ENCODE measurements around the gene CDON. TPM values are rescaled to one million over a fixed set of nuclear protein-coding genes. Genes with fewer than 3 reads are reported as not detected.

The CDON gene
- total RNA-seq, 1 donor from 2014 or later = 1.3 TPM

DNA sequence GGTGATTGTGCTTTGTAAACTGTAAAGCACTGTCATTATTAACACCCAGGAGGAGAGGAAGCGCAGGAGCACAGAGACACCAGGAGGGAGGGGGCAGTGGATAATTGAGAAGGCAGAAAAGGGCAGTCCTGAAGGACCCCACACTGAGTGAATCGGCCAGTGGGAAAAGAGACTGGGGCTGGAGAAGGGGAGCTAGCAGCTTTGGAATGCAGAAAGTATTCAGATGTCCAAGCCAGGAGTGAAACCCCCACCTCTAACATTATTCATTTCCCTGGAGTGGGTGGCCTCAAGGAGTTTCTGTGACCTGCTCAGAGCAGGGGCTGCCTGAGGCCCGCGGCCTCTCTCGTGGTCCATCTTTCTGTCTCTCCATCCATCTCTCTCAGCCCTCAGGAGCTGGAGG, 38.0 kb upstream of the CDON start:
- Mint-ChIP-seq H3K27me3 (ENCODE audit: insufficient read depth) (peaks cover 4% of the 10 kb centered on the region), H3K27ac (no peak overlapping the region), H3K9me3 (no peaks in the 10 kb centered on the region), H3K36me3 (ENCODE audit: low read depth) (no peaks in the 10 kb centered on the region), H3K4me3 (no peak overlapping the region), H3K4me1 (ENCODE audit: low read depth) (no peaks in the 10 kb centered on the region)
- DNase-seq (ENCODE audit: low spot score) = no peak
- intact Hi-C loops (cut with micrococcal nuclease) = no loop called here

DNA sequence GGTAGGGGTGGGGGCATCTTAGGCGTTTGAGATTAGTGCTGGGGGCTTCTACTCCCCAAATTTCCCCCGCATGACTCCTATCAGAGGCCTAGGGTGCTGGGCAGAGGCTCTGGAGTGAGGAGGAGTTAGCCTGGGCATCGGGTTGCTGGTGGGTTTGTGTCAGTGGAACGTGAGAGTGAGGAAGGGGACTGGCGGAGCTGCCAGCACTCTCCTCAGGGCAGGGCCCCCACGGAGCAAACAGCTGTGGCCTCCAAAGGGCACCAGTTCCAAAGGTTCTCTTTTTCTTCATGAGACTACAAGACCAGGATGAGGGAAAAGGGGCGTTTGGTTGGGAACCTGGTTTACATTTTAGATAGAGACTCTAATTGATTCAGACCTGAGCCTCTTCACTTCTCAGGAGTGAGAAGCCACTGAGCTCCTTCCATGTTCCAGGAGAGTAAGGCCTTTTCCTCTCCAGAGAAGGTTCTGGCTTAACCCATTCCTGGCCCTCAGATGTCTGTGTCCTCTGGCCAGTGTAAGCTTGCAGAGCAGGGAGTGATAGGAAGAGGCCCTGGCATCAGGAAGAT, 35.6 kb upstream of the CDON start:
- intact Hi-C loops (cut with micrococcal nuclease) = no loop called here
- Mint-ChIP-seq H3K27me3 (ENCODE audit: insufficient read depth) (peaks cover 4% of the 10 kb centered on the region), H3K4me3 (no peak overlapping the region), H3K36me3 (ENCODE audit: low read depth) (no peaks in the 10 kb centered on the region), H3K27ac (no peak overlapping the region), H3K4me1 (ENCODE audit: low read depth) (no peaks in the 10 kb centered on the region), H3K9me3 (no peaks in the 10 kb centered on the region)
- DNase-seq (ENCODE audit: low spot score) = no peak

DNA sequence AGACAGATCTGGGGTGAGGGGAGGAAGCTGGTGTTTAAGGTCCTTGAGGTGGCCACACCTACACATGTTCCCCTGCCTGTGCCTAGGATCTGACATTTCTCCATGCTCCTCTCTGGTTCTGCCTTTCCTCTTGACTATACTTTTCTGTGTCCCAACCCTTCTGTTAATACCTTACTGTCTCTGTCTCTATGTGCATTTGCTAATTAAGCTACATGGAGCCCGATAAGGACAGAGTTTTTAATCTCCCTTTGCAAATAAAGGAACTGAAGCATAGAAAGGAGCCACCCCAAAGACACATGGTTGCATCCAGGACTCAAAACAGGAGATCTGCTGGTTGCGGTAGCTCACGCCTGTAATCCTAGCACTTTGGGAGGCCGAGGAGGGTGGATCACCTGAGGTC, 33.1 kb upstream of the CDON start:
- no peaks in the 10 kb centered on the region for H3K36me3 Mint-ChIP-seq (ENCODE audit: low read depth)
- DNase-seq (ENCODE audit: low spot score) = no peak
- H3K27me3 Mint-ChIP-seq (ENCODE audit: insufficient read depth) = peaks cover 5% of the 10 kb centered on the region
- intact Hi-C loops (cut with micrococcal nuclease) = no loop called here
- no peak overlapping the region for H3K4me3 Mint-ChIP-seq
- H3K27ac Mint-ChIP-seq = no peak overlapping the region
- no peaks in the 10 kb centered on the region for H3K4me1 Mint-ChIP-seq (ENCODE audit: low read depth)
- H3K9me3 Mint-ChIP-seq = no peaks in the 10 kb centered on the region

GRCh38 chr11:126090452-126090851, 27.8 kb upstream of the CDON start:
- Mint-ChIP-seq H3K27me3 (ENCODE audit: insufficient read depth) (peaks cover 1% of the 10 kb centered on the region), H3K4me1 (ENCODE audit: low read depth) (no peaks in the 10 kb centered on the region), H3K4me3 (no peak overlapping the region), H3K36me3 (ENCODE audit: low read depth) (no peaks in the 10 kb centered on the region), H3K9me3 (no peaks in the 10 kb centered on the region), H3K27ac (no peak overlapping the region)
- DNase-seq (ENCODE audit: low spot score) = no peak
- intact Hi-C loops (cut with micrococcal nuclease) = no loop called here

DNA sequence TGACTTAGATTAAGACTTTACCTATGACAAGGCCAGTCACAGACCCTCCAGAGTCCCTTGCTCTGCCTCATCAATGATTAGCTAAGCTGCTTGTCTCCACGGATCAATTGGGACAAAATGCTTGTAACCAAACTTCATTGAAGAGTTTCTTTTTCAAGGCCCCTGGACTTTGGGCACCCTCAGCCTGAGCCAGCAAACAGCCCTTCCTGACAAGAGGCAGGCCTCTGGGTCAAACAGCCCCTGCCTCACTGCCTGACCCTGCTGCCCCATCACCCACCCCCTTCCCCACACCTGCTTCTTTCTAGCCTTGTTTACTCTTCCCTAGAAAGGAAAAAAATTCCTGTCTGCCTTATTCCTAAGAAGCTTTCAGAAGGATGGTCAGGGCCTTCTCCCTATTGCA, 26.3 kb upstream of the CDON start:
- Mint-ChIP-seq H3K27me3 (ENCODE audit: insufficient read depth) (peaks cover 1% of the 10 kb centered on the region), H3K27ac (no peak overlapping the region), H3K4me3 (no peak overlapping the region), H3K9me3 (no peaks in the 10 kb centered on the region), H3K36me3 (ENCODE audit: low read depth) (no peaks in the 10 kb centered on the region), H3K4me1 (ENCODE audit: low read depth) (peaks cover 14% of the 10 kb centered on the region)
- DNase-seq (ENCODE audit: low spot score) = no peak
- intact Hi-C loops (cut with micrococcal nuclease) = no loop called here

DNA sequence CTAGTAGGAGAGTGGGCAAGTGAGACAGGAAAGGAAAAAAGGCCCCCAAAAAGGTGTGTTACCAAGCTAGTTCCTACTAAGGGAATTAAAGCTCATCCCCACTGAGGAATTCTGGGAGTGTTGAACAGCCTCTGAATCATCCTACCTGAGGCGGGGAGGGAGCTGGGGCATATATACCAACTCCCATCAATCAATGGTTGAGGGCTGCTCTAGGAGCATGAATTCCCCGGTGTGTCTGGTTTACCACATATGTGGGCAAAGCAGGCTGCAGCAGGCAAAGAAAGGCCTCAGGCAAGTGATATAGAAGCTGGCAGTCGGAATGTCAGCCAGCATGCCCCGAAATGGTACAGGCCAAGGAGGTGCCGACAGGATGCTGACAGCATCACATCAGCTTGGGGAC, 23.6 kb upstream of the CDON start:
- no peaks in the 10 kb centered on the region for H3K9me3 Mint-ChIP-seq
- no peaks in the 10 kb centered on the region for H3K36me3 Mint-ChIP-seq (ENCODE audit: low read depth)
- no peak overlapping the region for H3K27ac Mint-ChIP-seq
- DNase-seq (ENCODE audit: low spot score) = no peak
- peaks cover 1% of the 10 kb centered on the region for H3K27me3 Mint-ChIP-seq (ENCODE audit: insufficient read depth)
- peaks cover 26% of the 10 kb centered on the region for H3K4me1 Mint-ChIP-seq (ENCODE audit: low read depth)
- intact Hi-C loops (cut with micrococcal nuclease) = no loop called here
- no peak overlapping the region for H3K4me3 Mint-ChIP-seq

- no peak overlapping the region for H3K27ac Mint-ChIP-seq
- H3K9me3 Mint-ChIP-seq = no peaks in the 10 kb centered on the region
- H3K27me3 Mint-ChIP-seq (ENCODE audit: insufficient read depth) = no peaks in the 10 kb centered on the region
- DNase-seq (ENCODE audit: low spot score) = no peak
- H3K36me3 Mint-ChIP-seq (ENCODE audit: low read depth) = no peaks in the 10 kb centered on the region
- peaks cover 26% of the 10 kb centered on the region for H3K4me1 Mint-ChIP-seq (ENCODE audit: low read depth)
- no peak overlapping the region for H3K4me3 Mint-ChIP-seq
- intact Hi-C loops (cut with micrococcal nuclease) = no loop called here
Measured at GRCh38 chr11:126084608-126084912, 21.9 kb upstream of the CDON start.

GRCh38 chr11:126083829-126084607, 21.4 kb upstream of the CDON start:
- Mint-ChIP-seq H3K4me3 (peak overlapping the region; percentile 48), H3K9me3 (no peaks in the 10 kb centered on the region), H3K27me3 (ENCODE audit: insufficient read depth) (no peaks in the 10 kb centered on the region), H3K36me3 (ENCODE audit: low read depth) (no peaks in the 10 kb centered on the region), H3K27ac (peak overlapping the region; percentile 79), H3K4me1 (ENCODE audit: low read depth) (peaks cover 26% of the 10 kb centered on the region)
- intact Hi-C loops (cut with micrococcal nuclease) = no loop called here
- DNase-seq (ENCODE audit: low spot score) = peak; percentile 43

GRCh38 chr11:126082251-126083109, 19.8 kb upstream of the CDON start:
- no peaks in the 10 kb centered on the region for H3K27me3 Mint-ChIP-seq (ENCODE audit: insufficient read depth)
- H3K9me3 Mint-ChIP-seq = no peaks in the 10 kb centered on the region
- H3K27ac Mint-ChIP-seq = no peak overlapping the region
- peaks cover 26% of the 10 kb centered on the region for H3K4me1 Mint-ChIP-seq (ENCODE audit: low read depth)
- H3K4me3 Mint-ChIP-seq = no peak overlapping the region
- intact Hi-C loops (cut with micrococcal nuclease) = no loop called here
- no peak for DNase-seq (ENCODE audit: low spot score)
- H3K36me3 Mint-ChIP-seq (ENCODE audit: low read depth) = no peaks in the 10 kb centered on the region

DNA sequence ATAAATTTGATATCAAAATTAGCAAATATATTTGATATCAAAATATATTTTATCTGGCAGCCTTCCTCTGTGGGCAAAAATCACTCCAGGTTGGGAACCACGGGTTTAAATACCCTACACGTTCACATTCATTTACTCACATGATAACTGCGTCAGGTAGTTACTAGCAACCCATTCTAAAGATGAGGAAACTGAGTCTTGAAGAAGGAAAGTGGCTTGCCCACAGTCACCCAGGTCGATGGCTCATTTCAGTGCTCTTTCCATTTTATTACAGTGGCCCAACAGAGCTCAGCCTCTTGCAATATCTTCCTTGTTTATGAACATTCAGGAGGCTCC, 19.2 kb upstream of the CDON start:
- Mint-ChIP-seq H3K4me3 (no peak overlapping the region), H3K27ac (no peak overlapping the region), H3K4me1 (ENCODE audit: low read depth) (peaks cover 26% of the 10 kb centered on the region), H3K9me3 (no peaks in the 10 kb centered on the region), H3K27me3 (ENCODE audit: insufficient read depth) (no peaks in the 10 kb centered on the region), H3K36me3 (ENCODE audit: low read depth) (no peaks in the 10 kb centered on the region)
- no peak for DNase-seq (ENCODE audit: low spot score)
- intact Hi-C loops (cut with micrococcal nuclease) = no loop called here

GRCh38 chr11:126080161-126080941, 17.7 kb upstream of the CDON start:
- DNase-seq (ENCODE audit: low spot score) = no peak
- Mint-ChIP-seq H3K9me3 (no peaks in the 10 kb centered on the region), H3K4me1 (ENCODE audit: low read depth) (peaks cover 26% of the 10 kb centered on the region), H3K4me3 (no peak overlapping the region), H3K36me3 (ENCODE audit: low read depth) (no peaks in the 10 kb centered on the region), H3K27me3 (ENCODE audit: insufficient read depth) (no peaks in the 10 kb centered on the region), H3K27ac (no peak overlapping the region)
- intact Hi-C loops (cut with micrococcal nuclease) = no loop called here

- intact Hi-C loops (cut with micrococcal nuclease) = no loop called here
- Mint-ChIP-seq H3K27me3 (ENCODE audit: insufficient read depth) (no peaks in the 10 kb centered on the region), H3K27ac (no peak overlapping the region), H3K36me3 (ENCODE audit: low read depth) (no peaks in the 10 kb centered on the region), H3K9me3 (no peaks in the 10 kb centered on the region), H3K4me3 (no peak overlapping the region), H3K4me1 (ENCODE audit: low read depth) (peaks cover 19% of the 10 kb centered on the region)
- no peak for DNase-seq (ENCODE audit: low spot score)
Measured at GRCh38 chr11:126079621-126080124, 17.0 kb upstream of the CDON start.

DNA sequence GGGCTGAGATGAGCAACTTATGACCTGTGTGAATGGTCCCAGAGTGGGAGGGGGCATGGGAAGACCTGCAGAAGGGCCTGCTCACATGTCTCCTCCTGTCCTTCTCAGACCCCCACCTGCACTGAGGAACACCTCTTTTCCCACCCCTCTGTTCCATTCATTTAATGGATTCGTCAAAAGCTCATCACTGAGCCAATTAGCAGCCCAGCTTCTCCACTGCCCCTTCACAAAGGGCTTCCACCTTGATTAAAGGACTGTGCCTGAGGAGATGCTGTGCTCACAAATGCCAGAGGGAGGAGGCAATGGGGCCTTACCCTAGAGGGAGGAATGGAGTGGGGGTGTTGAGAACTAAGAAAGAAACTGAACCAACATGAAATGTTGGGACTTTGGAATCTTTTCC, 14.0 kb upstream of the CDON start:
- H3K4me1 Mint-ChIP-seq (ENCODE audit: low read depth) = no peaks in the 10 kb centered on the region
- intact Hi-C loops (cut with micrococcal nuclease) = no loop called here
- H3K4me3 Mint-ChIP-seq = no peak overlapping the region
- no peak for DNase-seq (ENCODE audit: low spot score)
- H3K27ac Mint-ChIP-seq = no peak overlapping the region
- no peaks in the 10 kb centered on the region for H3K9me3 Mint-ChIP-seq
- H3K36me3 Mint-ChIP-seq (ENCODE audit: low read depth) = no peaks in the 10 kb centered on the region
- H3K27me3 Mint-ChIP-seq (ENCODE audit: insufficient read depth) = peaks cover 11% of the 10 kb centered on the region

Data from activated T-helper 1 cell treated with anti-CD3 and anti-CD28 coated beads, Interleukin-12 subunit alpha, Interleukin-12 subunit beta, Interleukin-2, Interleukin-4 antibody, amounts not matched to agents 30 ng/mL and 10 ng/mL and 1 ng/mL, durations not matched to agents 14 hours and 24 hours and 36 hours (primary cell).